ENCODE results near the gene PTPN21.

Gene PTPN21

DNA sequence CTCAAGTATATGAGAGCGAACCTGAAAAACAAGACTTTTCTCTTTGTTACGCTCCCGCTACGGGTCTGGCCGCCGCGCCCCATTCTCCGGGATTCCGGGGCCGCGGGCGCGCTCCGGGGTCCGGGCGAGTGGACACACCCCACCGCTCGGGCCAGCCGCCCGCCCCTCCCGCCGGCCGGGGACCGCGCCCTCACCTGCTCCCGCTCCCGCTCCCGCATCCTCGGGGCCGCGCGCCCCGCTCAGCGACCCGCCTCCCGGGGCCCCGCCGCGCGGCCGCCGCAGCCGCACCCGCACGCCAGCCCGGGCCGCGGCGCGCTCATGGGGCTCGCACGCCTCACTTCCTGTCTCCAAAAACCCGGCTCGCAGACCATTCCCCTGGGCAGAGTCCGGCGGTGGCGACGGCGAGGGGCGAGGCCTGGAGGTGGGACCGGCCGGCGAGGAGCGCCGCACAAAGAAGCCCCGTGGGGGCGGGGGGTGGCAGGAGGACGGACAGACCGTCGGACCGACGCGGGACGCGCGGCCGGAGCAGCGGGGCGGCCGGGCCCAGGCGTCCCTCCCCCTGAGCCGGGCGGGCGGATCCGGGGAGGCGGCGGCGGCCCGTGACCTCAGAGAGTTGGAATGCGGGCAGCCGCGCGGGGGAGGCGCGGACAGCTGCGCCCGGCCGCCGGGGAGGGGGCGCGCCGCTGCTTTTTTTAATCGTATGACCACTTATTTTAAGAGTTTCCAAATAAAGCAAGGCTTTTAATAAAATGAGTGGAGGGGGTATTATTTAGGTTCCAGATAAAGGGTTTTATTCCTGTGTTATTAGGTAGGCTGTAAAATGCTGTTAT lies at the start of gene PTPN21:
Gene PTPN21 (minus strand): TSS at position 551 of the 830 bp plus-strand sequence. CDS start 4,590 bp downstream, outside the sequence.
- no peak for DNase-seq

- DNase-seq = no peak
These were observed 49.4 kb upstream of the PTPN21 start for GRCh38 chr14:88604212-88604611.

DNA sequence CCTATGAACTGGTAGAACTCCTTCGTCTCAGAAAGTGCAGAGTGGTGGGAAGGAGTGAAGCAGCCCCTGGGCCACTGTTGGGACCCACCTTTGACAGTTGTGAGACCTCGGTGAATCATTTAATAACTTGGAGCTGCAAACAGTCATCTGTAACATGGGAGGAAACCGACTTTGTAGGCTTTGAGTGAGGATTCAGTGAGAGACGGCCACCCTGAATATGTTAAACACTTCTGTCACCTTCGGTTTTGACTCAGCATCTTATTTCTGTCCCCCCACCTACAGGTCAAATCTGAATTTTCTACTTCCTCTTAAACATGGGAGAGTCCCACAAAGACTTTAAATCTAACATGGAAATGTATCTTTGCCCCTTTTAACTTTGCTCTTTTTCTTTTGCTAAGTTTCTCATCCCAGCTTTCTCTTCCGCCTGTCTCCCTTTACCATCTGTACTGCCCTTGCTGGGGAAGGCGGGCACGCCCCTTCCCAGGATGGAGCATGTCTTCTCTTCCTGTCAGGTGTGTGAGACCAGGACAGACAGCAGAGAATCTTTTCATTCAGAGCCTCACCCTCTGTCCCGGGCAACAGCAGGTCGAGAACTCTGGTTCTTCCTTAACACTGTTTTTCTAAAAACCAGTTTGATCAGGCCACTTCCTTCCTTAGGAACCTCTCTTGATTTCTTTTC lies 45.1 kb upstream of the PTPN21 start:
- DNase-seq = no peak

GRCh38 chr14:88599326-88599725 lies 44.5 kb upstream of the PTPN21 start:
- DNase-seq = no peak

DNA sequence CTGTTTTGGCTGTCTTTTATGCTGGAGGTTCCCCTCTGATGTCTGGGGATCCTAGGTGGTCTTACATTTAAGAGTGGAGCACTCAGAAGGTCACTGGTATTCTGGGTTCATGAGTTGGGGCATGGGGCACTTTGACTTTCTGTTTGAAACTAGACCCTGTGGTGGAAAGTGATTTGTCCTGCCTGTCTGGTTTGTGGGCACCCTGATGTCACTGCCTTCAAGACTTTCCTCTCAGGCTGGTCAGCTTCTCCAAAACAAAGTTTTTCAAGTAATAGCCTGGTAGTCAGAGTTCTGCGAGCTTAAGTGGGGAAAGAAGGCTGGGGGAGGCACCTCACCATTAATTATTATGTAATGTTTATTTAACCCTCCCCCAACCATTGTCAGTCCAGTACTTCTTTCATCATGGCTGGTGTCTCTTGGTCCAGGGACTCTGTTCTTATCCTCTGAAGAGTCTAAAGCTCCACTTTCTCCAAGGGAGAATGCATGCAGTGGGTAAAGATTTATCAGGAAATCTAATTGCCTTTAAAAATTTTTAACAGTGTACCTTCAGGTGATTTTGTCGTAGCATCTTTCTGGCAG lies 43.4 kb upstream of the PTPN21 start:
- DNase-seq = no peak

DNA sequence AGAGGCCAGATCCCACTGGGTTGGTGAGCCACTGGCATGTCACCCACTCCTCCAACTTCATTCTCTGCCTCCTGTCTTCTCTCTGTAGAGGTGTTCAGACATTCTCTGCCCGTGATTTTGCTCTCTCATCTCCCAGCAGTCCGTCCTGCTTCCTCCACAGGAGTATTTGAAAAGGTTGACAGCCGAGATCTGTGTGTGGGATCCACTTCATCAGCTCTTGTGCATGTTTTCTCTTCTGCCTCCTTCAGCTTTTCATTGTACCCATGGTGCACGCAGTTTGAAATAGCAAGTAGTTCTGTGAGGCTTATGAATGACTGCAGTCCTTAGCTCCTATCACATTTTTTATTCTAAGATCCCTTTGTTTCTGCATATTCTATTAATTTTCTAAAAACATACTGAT lies 42.8 kb upstream of the PTPN21 start:
- no peak for DNase-seq

DNA sequence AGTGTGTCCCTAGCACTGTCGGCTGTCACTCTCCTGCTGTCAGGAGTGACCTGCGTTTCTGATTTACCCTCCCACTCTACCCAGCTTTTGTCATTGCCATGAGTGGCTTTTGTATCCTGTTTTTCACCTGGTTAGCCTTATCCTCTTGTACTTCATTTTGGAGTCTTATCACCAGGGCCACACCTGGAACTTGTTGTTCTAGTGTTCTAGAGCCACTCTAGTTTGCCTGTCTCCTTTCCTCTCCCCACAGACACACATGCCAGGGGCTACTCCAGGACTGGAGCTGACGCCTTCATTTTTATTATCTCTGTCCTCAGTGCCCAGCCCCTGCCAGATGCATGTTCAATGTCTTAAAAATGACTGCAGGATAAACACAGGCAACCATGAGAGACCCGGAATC lies 42.2 kb upstream of the PTPN21 start:
- DNase-seq = no peak

DNA sequence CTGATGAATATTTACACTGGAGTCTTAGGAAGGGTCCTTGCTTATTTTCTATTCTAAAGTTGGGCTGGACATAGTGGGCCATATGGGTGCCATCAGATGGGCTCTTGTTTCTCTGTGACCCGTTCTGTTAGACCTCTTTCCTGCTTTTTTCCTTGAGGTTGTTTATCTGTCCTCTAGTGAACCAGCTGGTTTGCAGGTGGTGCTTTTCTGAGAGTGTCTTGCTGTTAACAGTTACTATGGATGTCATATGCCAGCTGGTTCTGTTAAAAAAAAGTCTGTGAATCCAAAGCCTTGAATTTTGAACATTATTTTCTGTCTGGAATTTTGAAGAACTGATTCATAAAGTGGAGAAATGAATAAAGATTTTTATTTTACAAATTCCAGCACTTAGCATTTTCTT lies 37.2 kb upstream of the PTPN21 start:
- DNase-seq = no peak

GRCh38 chr14:88590173-88590572 lies 35.4 kb upstream of the PTPN21 start:
- no peak for DNase-seq

- DNase-seq = no peak
These were observed 33.3 kb upstream of the PTPN21 start for GRCh38 chr14:88588081-88588480.

DNA sequence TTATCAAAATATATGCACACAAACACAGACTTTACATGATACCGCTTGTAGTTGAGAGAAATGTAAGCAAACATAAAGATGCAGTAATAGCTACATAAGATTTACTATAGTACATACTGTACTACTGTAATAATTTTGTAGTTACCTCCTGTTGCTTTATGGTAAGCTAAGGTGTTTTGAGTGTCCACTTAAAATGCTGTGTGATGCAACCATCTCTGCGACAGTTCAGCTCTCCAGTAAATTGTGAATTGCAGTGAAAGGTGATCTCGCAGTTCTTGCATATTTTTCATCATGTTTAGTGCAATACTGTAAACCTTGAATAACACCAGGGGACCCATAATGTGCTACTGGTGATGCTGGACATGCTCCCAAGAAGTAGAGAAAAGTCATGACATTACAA lies 29.6 kb upstream of the PTPN21 start:
- DNase-seq = no peak

DNA sequence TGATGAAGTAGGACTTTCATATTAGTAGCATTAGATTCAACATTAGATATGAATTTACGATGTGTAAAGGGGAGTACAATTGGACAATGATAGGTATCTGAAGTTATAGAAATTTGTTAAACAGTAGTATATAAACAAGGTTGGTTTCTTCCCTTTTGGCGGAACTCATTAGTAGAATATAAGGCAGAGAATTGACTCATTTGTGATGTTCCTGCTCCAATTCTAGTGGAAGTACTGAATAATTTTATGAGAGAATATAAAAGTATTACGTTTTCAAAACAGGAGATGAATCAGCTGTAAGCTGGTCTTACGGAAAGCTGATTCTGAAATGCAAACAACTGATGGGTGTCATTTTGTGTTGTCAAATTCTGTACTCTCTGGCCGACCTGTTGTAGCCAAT lies 21.4 kb upstream of the PTPN21 start:
- no peak for DNase-seq

DNA sequence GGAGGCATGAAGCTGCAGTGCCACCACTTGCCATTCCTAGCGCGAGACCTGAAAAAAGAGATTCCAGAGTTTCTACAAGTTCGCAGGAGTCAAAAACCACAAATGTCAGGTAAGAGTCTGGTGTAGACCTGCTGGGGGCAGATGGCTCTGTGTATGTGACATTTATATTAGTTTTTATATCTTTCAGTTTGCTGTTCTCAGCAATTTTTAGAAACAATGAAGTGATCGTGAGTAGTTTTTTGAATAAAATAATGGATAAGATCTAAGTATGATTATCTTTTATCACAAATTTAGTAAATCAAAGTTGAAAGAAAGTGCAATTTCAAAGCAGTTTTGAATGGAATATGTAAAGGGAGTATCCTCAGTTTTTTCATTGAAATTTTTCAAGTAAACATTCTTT lies 17.3 kb upstream of the PTPN21 start:
- no peak for DNase-seq

- DNase-seq = no peak
These were observed 13.4 kb upstream of the PTPN21 start for GRCh38 chr14:88568196-88568595.

GRCh38 chr14:88565427-88565826 lies 10.6 kb upstream of the PTPN21 start:
- no peak for DNase-seq

- no peak for DNase-seq
These were observed 9.0 kb upstream of the PTPN21 start for GRCh38 chr14:88563845-88564244.

GRCh38 chr14:88562831-88563686 lies 8.3 kb upstream of the PTPN21 start, which contains the start of gene ZC3H14:
Gene ZC3H14, plus strand, starts transcription at chr14:88563037. Its CDS starts 97 bp downstream, at chr14:88563134.
- DNase-seq = peak; percentile 86

DNA sequence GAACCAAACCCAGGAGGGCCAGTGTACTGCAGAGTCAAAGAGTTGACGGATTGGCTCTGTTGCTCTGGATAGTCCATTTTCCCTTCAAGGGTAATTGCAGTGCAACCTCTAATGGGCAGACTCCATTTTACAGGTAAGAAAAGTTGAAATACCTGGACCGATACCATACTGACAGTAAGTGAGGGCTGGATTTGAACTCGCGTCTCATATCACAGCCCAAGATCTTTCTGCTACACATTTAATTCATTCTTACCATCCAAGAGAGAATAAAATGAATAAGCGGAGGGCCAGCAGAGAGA lies 7.7 kb upstream of the PTPN21 start:
- DNase-seq = no peak

GRCh38 chr14:88559852-88560251 lies 5.0 kb upstream of the PTPN21 start:
- DNase-seq = no peak

DNA sequence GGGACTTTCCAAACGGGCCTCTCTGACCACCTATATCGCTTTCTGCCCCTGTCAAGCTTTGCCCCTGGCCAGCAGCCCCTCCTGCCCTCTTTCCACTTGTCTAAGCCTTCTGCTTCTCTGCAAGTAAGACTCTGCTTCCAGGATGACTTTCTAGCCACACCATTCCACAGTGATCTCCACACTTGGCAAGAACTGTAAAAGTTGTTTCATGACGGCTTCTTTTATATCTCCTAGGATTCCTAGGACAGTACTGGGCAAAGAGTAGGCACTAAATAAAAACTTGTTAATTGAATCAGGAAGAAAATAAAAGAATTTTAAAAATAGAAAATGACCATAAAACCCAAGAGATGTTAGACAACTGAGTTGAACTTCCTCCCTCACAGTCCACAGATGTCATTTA lies 1.8 kb upstream of the PTPN21 start:
- no peak for DNase-seq

DNA sequence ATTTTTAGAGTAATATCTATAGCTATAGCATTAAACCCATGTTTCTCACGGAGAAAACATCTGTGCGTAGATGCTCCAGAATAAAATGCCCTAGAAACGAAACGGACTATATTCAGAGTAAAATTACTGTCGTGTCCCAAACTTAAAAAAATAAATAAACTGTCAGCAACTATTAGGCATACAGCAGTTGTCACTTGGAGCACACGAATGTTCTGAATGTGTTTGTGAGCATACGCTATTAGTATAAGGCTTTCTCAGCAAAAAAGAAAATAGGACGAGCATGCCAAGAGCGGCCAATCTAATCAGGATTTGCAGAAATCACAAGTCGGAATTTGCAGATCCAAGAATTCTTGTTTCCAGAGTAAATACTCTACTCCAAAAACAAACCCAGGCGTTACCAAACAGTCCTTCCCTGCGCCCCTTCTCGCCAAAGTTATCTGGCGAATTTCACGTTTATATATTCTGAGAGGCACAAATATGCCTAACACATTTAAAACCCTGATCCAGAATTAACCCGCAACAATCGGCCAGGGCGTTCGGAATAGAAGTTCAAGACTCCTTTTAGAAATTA lies 836 bp downstream of the PTPN21 start:
- no peak for DNase-seq

DNA sequence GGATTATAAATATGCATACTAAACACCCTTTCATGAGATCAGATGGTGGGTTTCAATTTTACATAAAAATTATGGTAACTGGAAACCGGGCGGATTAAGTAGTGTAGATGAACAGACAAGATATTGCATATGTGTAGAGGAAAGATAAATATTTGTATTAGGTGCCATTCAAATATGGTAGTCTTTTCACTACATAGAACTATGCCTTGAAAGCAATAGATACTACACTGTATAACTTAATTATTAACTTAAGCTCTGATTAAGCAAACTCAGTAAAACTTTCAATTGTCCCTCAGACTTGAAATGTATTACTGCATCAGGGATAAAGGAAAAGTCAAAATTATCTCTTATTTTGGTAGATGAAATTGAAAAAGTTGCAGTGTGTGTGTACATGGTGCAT lies 1.9 kb downstream of the PTPN21 start:
- no peak for DNase-seq

GRCh38 chr14:88551980-88552431 lies 2.8 kb downstream of the PTPN21 start:
- DNase-seq = no peak
